A673 (cell line): ENCODE data around the gene CD300A. TPM values are rescaled to one million over a fixed set of nuclear protein-coding genes. Genes with fewer than 3 reads are reported as not detected.

ENCODE experiments used
- BruUV-seq: library from RNA; stranded (reverse); fragments of 400-500 nt; replicated peaks from 2 replicates; lab custom pipeline; 2021; lab: Mats Ljungman, UMichigan
- CTCF ChIA-PET: fragments of 300-600 bp; sonication (Branson Sonifier 250); formaldehyde crosslinking; loops from one replicate; lab custom pipeline; 2022; ENCODE audit warnings: antibody characterized with exemption; lab: Charles Lee
- POLR2A ChIA-PET: fragments of 300-600 bp; sonication (Branson Sonifier 250); formaldehyde crosslinking; loops from one replicate; lab custom pipeline; 2022; ENCODE audit warnings: antibody characterized with exemption; ENCODE audit not compliant: low non-redundant PET; lab: Charles Lee
- DNase-seq: peaks from one replicate; pipeline ENCODE4 v3.0.0-alpha.2; 2015; ENCODE audit warnings: low spot score
- H3K27ac ChIP-seq: fragments of 200-600 bp; sonication (generic); 2 replicates; pipeline ENCODE4 v1.5.1; 2016; ENCODE audit warnings: mixed run types, low read depth, mild to moderate bottlenecking, mixed read lengths, antibody characterized with exemption, low read length; ENCODE audit not compliant: poor library complexity, severe bottlenecking
- H3K27me3 ChIP-seq: fragments of 200-600 bp; sonication (generic); replicated peaks from 2 replicates; pipeline ENCODE4 v1.6.1; 2017; ENCODE audit warnings: mixed run types, low read depth, mild to moderate bottlenecking, mixed read lengths, antibody characterized with exemption, low read length; ENCODE audit not compliant: insufficient read depth, poor library complexity
- H3K36me3 ChIP-seq: fragments of 200-600 bp; sonication (generic); 2 replicates; pipeline ENCODE4 v1.6.1; 2016; ENCODE audit warnings: mixed run types, mild to moderate bottlenecking, mixed read lengths, antibody characterized with exemption, low read length; ENCODE audit not compliant: insufficient read depth, poor library complexity, severe bottlenecking
- H3K4me1 ChIP-seq: fragments of 200-600 bp; sonication (generic); 2 replicates; pipeline ENCODE4 v1.6.1; 2017; ENCODE audit warnings: mixed run types, mild to moderate bottlenecking, mixed read lengths, antibody characterized with exemption, low read length; ENCODE audit not compliant: insufficient read depth, poor library complexity, severe bottlenecking
- H3K4me3 ChIP-seq: fragments of 200-600 bp; sonication (generic); 2 replicates; pipeline ENCODE4 v1.5.1; 2016; ENCODE audit warnings: low read depth, mixed run types, mild to moderate bottlenecking, mixed read lengths, low read length; ENCODE audit not compliant: poor library complexity, severe bottlenecking
- H3K9me3 ChIP-seq: fragments of 200-600 bp; sonication (generic); 2 replicates; pipeline ENCODE4 v1.6.1; 2016; ENCODE audit warnings: mixed run types, low read depth, mild to moderate bottlenecking, mixed read lengths, antibody characterized with exemption, low read length; ENCODE audit not compliant: poor library complexity, severe bottlenecking
- CTCF ChIP-seq: fragments of 300-800, 200-600 bp; sonication (generic); conservative IDR thresholded peaks from 2 replicates; pipeline ENCODE4 v1.5.1; 2017; ENCODE audit warnings: low read depth, mild to moderate bottlenecking, antibody characterized with exemption, low read length, moderate library complexity, mixed read lengths
- EZH2 ChIP-seq: fragments of 200-600 bp; sonication (generic); IDR thresholded peaks from 2 replicates; pipeline ENCODE4 v1.6.1; 2017; ENCODE audit warnings: borderline replicate concordance, low read depth, mild to moderate bottlenecking, mixed read lengths, antibody characterized with exemption, low read length; ENCODE audit not compliant: poor library complexity, severe bottlenecking
- intact Hi-C: fragments of 100-400 bp; cut with micrococcal nuclease; formaldehyde crosslinking; loops from one replicate; pipeline ENCODE4 v1.10.0; 2022; ENCODE audit not compliant: unreplicated experiment
- total RNA-seq: library from RNA; stranded (reverse); gene quantifications from 2 replicates; pipeline ENCODE4 v1.2.3, GENCODE V29; 2021

Gene CD300A
- total RNA-seq, 1 experiment from 2014 or later = not detected

- Histone ChIP-seq H3K27ac (no peak overlapping the region), H3K9me3 (peaks cover 6% of the 10 kb centered on the region), H3K4me3 (no peak overlapping the region), H3K4me1 (no peaks in the 10 kb centered on the region), H3K36me3 (no peaks in the 10 kb centered on the region), H3K27me3 (no peaks in the 10 kb centered on the region)
- no peak for TF ChIP-seq EZH2
- TF ChIP-seq CTCF = no peak
- BruUV-seq = no TSS peak
- CTCF ChIA-PET = no interaction called here
- intact Hi-C loops = no loop called here
- POLR2A ChIA-PET = no interaction called here
- DNase-seq = no peak
Observed at GRCh38 chr17:74439691-74440567, 26.5 kb upstream of the CD300A start.

GRCh38 chr17:74441537-74441936, 24.9 kb upstream of the CD300A start:
- no TSS peak for BruUV-seq
- H3K9me3 ChIP-seq = peaks cover 6% of the 10 kb centered on the region
- POLR2A ChIA-PET = no interaction called here
- TF ChIP-seq EZH2 (no peak), CTCF (no peak)
- DNase-seq = no peak
- no peaks in the 10 kb centered on the region for H3K36me3 ChIP-seq
- H3K27me3 ChIP-seq = no peaks in the 10 kb centered on the region
- H3K4me3 ChIP-seq = no peak overlapping the region
- CTCF ChIA-PET = no interaction called here
- no peaks in the 10 kb centered on the region for H3K4me1 ChIP-seq
- intact Hi-C loops = no loop called here
- no peak overlapping the region for H3K27ac ChIP-seq

- CTCF ChIA-PET = no interaction called here
Observed at GRCh38 chr17:74442291-74442669, 24.2 kb upstream of the CD300A start.

More at GRCh38 chr17:74442291-74442669, 24.2 kb upstream of the CD300A start:
- Histone ChIP-seq H3K4me3 (no peak overlapping the region), H3K36me3 (no peaks in the 10 kb centered on the region), H3K4me1 (no peaks in the 10 kb centered on the region), H3K27me3 (no peaks in the 10 kb centered on the region), H3K9me3 (peaks cover 6% of the 10 kb centered on the region), H3K27ac (no peak overlapping the region)
- BruUV-seq = no TSS peak
- no peak for TF ChIP-seq CTCF
- TF ChIP-seq EZH2 = no peak
- POLR2A ChIA-PET = no interaction called here
- DNase-seq = no peak
- intact Hi-C loops = no loop called here
